Measurements from ENCODE around the gene PDHX.
"Not testable (repeated sequence)": the region's sequence is repeated elsewhere in the genome, so short reads cannot be mapped to it uniquely, and the experiment has no call there.

Gene PDHX

GRCh38 chr11:34916015-34916842 lies at the start of gene PDHX, which contains the start of gene APIP:
TSS of gene PDHX (plus strand) at chr11:34916618. CDS start at chr11:34916656, 38 bp downstream.
TSS of gene APIP (minus strand) at chr11:34916379. CDS start at chr11:34916284, 95 bp downstream.
- Mint-ChIP-seq H3K4me3 (peak within 1 kb of the TSS; percentile 96), H3K36me3 (ENCODE audit: low read depth) (peaks cover 47% of the 10 kb centered on the region), H3K4me1 (ENCODE audit: low read depth) (peaks cover 61% of the 10 kb centered on the region), H3K9me3 (no peaks in the 10 kb centered on the region), H3K27ac (peak within 1 kb of the TSS; percentile 98), H3K27me3 (no peaks in the 10 kb centered on the region)
- intact Hi-C loops (cut with micrococcal nuclease), result loop anchor here (5.0 kb wide), 1 partner anchor 864 kb away; the partner anchor contains the start of gene CAPRIN1

- Mint-ChIP-seq H3K36me3 (ENCODE audit: low read depth) (no peaks in the 10 kb centered on the region), H3K4me1 (ENCODE audit: low read depth) (peaks cover 14% of the 10 kb centered on the region), H3K9me3 (no peaks in the 10 kb centered on the region), H3K27me3 (no peaks in the 10 kb centered on the region), H3K27ac (no peak overlapping the region), H3K4me3 (no peak overlapping the region)
- intact Hi-C loops (cut with micrococcal nuclease), result no loop called here
Observed at GRCh38 chr11:34869425-34869824, 47.0 kb upstream of the PDHX start.

- intact Hi-C loops (cut with micrococcal nuclease), result no loop called here
- Mint-ChIP-seq H3K4me1 (ENCODE audit: low read depth) (peaks cover 2% of the 10 kb centered on the region), H3K36me3 (ENCODE audit: low read depth) (peaks cover 12% of the 10 kb centered on the region), H3K4me3 (no peak overlapping the region), H3K27me3 (no peaks in the 10 kb centered on the region), H3K27ac (no peak overlapping the region), H3K9me3 (peaks cover 9% of the 10 kb centered on the region)
Observed at GRCh38 chr11:34870548-34871196, 45.7 kb upstream of the PDHX start.

GRCh38 chr11:34874202-34874601 lies 42.2 kb upstream of the PDHX start:
- intact Hi-C loops (cut with micrococcal nuclease), result no loop called here
- Mint-ChIP-seq H3K27ac (no peak overlapping the region), H3K9me3 (peaks cover 9% of the 10 kb centered on the region), H3K36me3 (ENCODE audit: low read depth) (peaks cover 12% of the 10 kb centered on the region), H3K27me3 (no peaks in the 10 kb centered on the region), H3K4me1 (ENCODE audit: low read depth) (no peaks in the 10 kb centered on the region), H3K4me3 (no peak overlapping the region)

GRCh38 chr11:34877375-34877975 lies 38.9 kb upstream of the PDHX start:
- Mint-ChIP-seq H3K9me3 (peaks cover 9% of the 10 kb centered on the region), H3K4me1 (ENCODE audit: low read depth) (no peaks in the 10 kb centered on the region), H3K4me3 (no peak overlapping the region), H3K27ac (no peak overlapping the region), H3K36me3 (ENCODE audit: low read depth) (peaks cover 27% of the 10 kb centered on the region), H3K27me3 (no peaks in the 10 kb centered on the region)
- intact Hi-C loops (cut with micrococcal nuclease), result no loop called here

GRCh38 chr11:34881900-34882299 lies 34.5 kb upstream of the PDHX start:
- intact Hi-C loops (cut with micrococcal nuclease), result no loop called here

GRCh38 chr11:34886609-34887008 lies 29.8 kb upstream of the PDHX start:
- H3K4me1 Mint-ChIP-seq (ENCODE audit: low read depth), result no peaks in the 10 kb centered on the region
- H3K4me3 Mint-ChIP-seq, result no peak overlapping the region
- intact Hi-C loops (cut with micrococcal nuclease), result no loop called here
- H3K9me3 Mint-ChIP-seq, result no peaks in the 10 kb centered on the region
- H3K27me3 Mint-ChIP-seq, result no peaks in the 10 kb centered on the region
- no peak overlapping the region for H3K27ac Mint-ChIP-seq
- H3K36me3 Mint-ChIP-seq (ENCODE audit: low read depth), result peaks cover 50% of the 10 kb centered on the region

More at GRCh38 chr11:34881900-34882299, 34.5 kb upstream of the PDHX start:
- Mint-ChIP-seq H3K27me3 (no peaks in the 10 kb centered on the region), H3K4me1 (ENCODE audit: low read depth) (no peaks in the 10 kb centered on the region), H3K27ac (no peak overlapping the region), H3K9me3 (no peaks in the 10 kb centered on the region), H3K4me3 (no peak overlapping the region), H3K36me3 (ENCODE audit: low read depth) (peaks cover 44% of the 10 kb centered on the region)

- intact Hi-C loops (cut with micrococcal nuclease), result no loop called here
Observed at GRCh38 chr11:34887260-34887659, 29.2 kb upstream of the PDHX start.

GRCh38 chr11:34890089-34890488 lies 26.3 kb upstream of the PDHX start:
- Mint-ChIP-seq H3K4me3 (no peak overlapping the region), H3K36me3 (ENCODE audit: low read depth) (peaks cover 32% of the 10 kb centered on the region), H3K27ac (no peak overlapping the region), H3K4me1 (ENCODE audit: low read depth) (no peaks in the 10 kb centered on the region), H3K27me3 (no peaks in the 10 kb centered on the region), H3K9me3 (no peaks in the 10 kb centered on the region)
- intact Hi-C loops (cut with micrococcal nuclease), result loop anchor here (1.0 to 5.0 kb wide), 3 partner anchors 304 to 378 kb away; partner anchors contain the start of gene ELF5

More at GRCh38 chr11:34887260-34887659, 29.2 kb upstream of the PDHX start:
- Mint-ChIP-seq H3K9me3 (no peaks in the 10 kb centered on the region), H3K27ac (no peak overlapping the region), H3K27me3 (no peaks in the 10 kb centered on the region), H3K4me3 (no peak overlapping the region), H3K36me3 (ENCODE audit: low read depth) (peaks cover 45% of the 10 kb centered on the region), H3K4me1 (ENCODE audit: low read depth) (no peaks in the 10 kb centered on the region)

GRCh38 chr11:34890812-34891211 lies 25.6 kb upstream of the PDHX start:
- H3K27ac Mint-ChIP-seq, result no peak overlapping the region
- H3K4me3 Mint-ChIP-seq, result no peak overlapping the region
- intact Hi-C loops (cut with micrococcal nuclease), result loop anchor here (1.0 to 5.0 kb wide), 3 partner anchors 305 to 379 kb away; partner anchors contain the start of gene ELF5
- H3K27me3 Mint-ChIP-seq, result no peaks in the 10 kb centered on the region
- H3K36me3 Mint-ChIP-seq (ENCODE audit: low read depth), result peaks cover 27% of the 10 kb centered on the region
- no peaks in the 10 kb centered on the region for H3K4me1 Mint-ChIP-seq (ENCODE audit: low read depth)
- H3K9me3 Mint-ChIP-seq, result no peaks in the 10 kb centered on the region

- intact Hi-C loops (cut with micrococcal nuclease), result loop anchor here (5.0 kb wide), 2 partner anchors 324 to 379 kb away; partner anchors contain the start of gene ELF5
- H3K36me3 Mint-ChIP-seq (ENCODE audit: low read depth), result peaks cover 34% of the 10 kb centered on the region
- no peak overlapping the region for H3K27ac Mint-ChIP-seq
- no peaks in the 10 kb centered on the region for H3K27me3 Mint-ChIP-seq
- peaks cover 7% of the 10 kb centered on the region for H3K9me3 Mint-ChIP-seq
- no peaks in the 10 kb centered on the region for H3K4me1 Mint-ChIP-seq (ENCODE audit: low read depth)
- no peak overlapping the region for H3K4me3 Mint-ChIP-seq
Observed at GRCh38 chr11:34891611-34892010, 24.8 kb upstream of the PDHX start.

- Mint-ChIP-seq H3K36me3 (ENCODE audit: low read depth) (peaks cover 28% of the 10 kb centered on the region), H3K9me3 (peaks cover 21% of the 10 kb centered on the region), H3K27ac (no peak overlapping the region), H3K27me3 (no peaks in the 10 kb centered on the region), H3K4me3 (no peak overlapping the region), H3K4me1 (ENCODE audit: low read depth) (no peaks in the 10 kb centered on the region)
- intact Hi-C loops (cut with micrococcal nuclease), result loop anchor here (5.0 kb wide), 2 partner anchors 326 to 381 kb away; partner anchors contain the start of gene ELF5
Observed at GRCh38 chr11:34893416-34893815, 23.0 kb upstream of the PDHX start.

- H3K4me1 Mint-ChIP-seq (ENCODE audit: low read depth); H3K27ac Mint-ChIP-seq; intact Hi-C loops (cut with micrococcal nuclease); H3K4me3 Mint-ChIP-seq; H3K27me3 Mint-ChIP-seq: not testable (repeated sequence)
- peaks cover 50% of the 10 kb centered on the region for H3K36me3 Mint-ChIP-seq (ENCODE audit: low read depth)
- H3K9me3 Mint-ChIP-seq, result peaks cover 47% of the 10 kb centered on the region
Observed at GRCh38 chr11:34896191-34896590, 20.2 kb upstream of the PDHX start.
